Activated CD4-positive, alpha-beta T cell treated with anti-CD3 and anti-CD28 coated beads for 48 hours (primary cell): ENCODE measurements around the gene SRSF10.
"Not testable (repeated sequence)": the region's sequence is repeated elsewhere in the genome, so short reads cannot be mapped to it uniquely, and the experiment has no call there.

Experiments used
- DNase-seq: peaks from one replicate; pipeline ENCODE4 v3.0.0-alpha.2; 2020

Gene SRSF10

GRCh38 chr1:23979881-23980727 is at the start of gene SRSF10:
Gene SRSF10 (minus strand): TSS chr1:23980327. CDS start chr1:23980255, 72 bp downstream.
- peak; percentile 98 for DNase-seq

- no peak for DNase-seq
Measured at GRCh38 chr1:24027838-24028468, 47.8 kb upstream of the SRSF10 start.

DNA sequence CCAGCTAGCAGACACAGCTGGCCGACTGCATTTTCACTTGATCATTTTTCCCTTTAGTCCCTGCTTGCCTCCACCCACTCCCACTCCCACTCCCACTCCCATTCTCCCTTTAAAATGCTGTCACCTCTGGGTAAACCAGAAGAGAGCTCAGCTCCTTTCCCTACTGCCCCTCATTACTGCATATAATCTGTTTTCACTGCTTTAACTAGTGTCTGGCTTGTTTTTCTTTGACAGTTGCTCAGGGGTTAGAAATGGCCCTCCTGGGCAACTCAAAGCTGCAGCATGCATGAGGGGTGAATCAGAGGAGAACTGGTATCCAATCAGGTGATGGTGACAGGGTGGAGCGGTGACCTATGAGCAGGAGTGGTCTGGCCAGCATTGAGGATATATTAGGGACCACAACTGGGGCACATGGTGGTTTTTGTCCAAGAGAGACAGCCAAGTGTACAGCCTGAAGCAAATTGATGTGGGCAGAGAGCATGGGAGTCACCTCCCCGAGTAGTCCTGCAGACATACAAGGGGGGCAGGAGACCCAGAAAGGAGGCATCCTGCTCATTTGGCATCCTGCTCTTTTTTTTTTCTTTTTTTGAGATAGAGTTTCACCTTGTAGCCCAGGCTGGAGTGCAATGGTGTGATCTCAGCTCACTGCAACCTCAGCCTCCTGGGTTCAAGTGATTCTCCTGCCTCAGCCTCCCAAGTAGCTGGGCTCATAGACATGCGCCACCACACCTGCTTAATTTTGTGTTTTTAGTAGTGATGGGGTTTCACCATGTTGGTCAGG is 42.6 kb upstream of the SRSF10 start:
- no peak for DNase-seq

DNA sequence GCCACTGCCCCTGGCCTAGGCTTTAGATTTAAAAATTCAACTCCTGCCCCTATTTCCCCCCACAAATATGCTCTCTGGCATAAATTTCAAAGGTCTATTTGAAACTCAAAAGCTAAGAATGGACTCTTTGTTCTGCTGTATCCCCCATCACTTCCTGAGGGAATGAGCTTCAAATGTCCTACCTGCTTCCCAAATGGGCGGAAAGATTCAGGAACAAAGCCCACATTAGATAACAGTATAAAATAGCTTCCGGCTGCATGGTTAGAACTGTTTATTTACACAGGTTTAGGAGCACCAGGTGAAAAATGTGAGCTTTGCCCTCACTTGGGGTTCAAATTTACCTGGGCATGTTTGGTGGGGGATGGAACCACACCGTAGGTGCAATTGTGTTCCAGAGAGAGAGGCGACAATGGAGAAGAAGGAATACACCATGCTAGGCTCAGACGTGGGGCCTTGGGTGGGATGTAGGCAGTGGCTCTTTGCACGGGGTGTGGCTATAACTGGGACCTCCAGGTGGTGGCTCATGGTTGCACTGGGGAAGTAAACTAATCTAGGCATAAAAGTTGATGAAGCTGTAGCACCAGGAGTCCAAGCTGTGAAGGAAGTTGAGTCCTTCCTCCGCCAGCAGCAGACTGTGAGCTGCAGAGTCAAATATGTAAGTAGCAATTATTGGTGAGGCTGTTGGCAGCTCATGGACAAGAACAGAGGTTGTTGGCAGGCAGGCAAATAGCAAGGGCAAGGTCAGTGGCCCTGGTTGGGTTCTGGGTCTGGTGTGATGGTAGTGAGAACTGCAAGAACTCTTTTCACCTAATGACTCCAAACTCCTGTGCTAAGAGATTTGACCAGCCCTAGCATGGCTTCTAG is 41.5 kb upstream of the SRSF10 start:
- no peak for DNase-seq

GRCh38 chr1:24020470-24020869 is 40.3 kb upstream of the SRSF10 start:
- DNase-seq, result no peak

DNA sequence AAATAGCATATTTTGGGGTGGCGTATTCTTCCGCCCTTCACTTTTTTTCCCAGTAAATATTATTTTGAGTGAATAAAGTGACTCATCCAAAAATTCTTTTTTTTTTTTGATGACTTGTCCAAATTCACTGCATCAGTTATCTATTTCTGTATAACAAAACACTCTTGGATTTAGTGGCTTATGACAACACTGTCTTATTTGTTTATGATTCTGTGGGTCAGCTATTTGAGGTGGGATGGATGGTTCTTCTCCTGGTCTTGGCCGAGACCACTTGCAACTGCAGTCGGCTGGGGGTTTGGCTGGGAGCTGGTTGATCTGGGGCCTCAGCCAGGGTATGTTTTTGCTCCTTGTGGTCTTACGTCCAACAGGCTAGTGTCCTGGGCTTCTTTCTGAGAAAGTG is 39.9 kb upstream of the SRSF10 start:
- no peak for DNase-seq

DNA sequence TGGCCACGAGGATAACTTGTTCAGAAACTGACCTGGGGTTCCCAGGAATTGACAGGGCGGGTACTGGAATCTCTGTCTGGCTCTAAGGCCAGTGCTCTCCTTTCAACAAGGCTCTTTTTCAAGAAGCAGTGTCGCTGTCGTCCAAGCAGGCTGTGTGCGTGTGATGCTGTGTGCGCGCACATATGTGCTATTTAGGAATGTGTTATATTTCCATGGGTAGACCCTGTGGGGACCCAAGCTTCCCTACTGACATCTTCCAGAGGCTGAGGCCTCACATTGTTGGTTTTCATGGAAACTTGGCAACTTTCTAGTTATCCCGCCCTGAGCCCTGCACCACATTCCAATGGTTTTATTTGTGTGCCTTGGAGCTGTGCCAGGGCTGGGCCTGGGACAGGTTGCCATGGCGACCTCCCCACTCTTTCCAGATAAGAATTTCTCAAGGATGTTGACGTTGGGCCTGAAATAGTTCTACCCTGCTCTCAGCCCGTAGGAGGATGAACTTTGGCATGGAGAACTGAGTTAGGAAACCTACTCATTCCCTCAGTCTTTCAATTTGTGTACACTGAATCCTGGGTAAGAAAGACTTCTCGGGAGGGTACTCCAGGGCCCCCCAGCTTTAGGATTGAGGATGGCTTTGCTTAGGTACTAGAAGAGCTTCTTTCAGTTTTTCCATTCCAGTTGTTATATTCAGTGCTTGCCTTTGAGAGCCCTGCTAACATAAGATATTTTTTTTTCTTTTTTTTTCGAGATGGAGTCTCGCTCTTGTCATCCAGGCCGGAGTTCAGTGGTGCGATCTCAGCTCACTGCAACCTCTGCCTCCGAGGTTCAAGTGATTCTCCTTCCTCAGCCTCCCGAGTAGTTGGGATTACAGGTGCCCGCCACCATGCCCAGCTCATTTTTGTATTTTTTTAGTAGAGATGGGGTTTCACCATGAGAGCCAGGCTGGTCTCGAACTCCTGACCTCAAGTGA is 38.8 kb upstream of the SRSF10 start:
- DNase-seq, result no peak

- no peak for DNase-seq
Measured at GRCh38 chr1:24015221-24016210, 35.4 kb upstream of the SRSF10 start.

DNA sequence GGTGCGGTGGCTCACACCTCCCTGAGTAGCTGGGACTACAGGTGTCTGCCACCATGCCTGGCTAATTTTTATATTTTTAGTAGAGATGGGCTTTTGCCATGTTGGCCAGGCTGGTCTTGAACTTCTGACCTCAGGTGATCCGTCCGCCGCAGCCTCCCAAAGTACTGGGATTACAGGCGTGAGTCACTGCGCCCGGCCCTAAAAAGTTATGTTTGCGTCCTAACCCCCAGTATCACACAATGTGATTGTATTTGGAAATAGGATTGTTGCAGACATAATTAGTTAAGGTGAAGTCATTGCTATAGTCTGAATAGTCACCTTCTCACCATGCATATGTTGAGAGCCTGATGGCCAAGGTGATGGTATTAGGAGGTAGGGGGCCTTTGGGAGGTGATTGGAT is 32.8 kb upstream of the SRSF10 start:
- DNase-seq, result not testable (repeated sequence)

DNA sequence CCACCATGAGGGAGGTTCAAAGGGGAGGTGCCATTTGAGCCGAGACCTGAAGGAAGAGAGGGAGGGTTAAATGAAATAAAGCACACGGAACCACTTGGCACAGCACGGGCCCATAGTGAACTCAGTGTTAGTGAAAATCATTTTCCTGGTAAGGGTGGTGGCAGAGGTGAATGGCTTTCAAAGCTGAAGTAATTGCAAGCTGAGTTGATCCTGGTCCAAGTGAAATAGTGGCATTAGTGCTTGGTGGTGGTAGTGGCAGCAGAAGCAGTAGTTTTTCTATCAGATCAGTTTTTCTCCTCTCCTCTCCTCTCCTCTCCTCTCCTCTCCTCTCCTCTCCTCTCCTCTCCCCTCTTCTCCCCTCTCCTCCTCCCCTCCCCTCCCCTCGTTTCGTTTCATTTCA is 30.5 kb upstream of the SRSF10 start:
- no peak for DNase-seq

GRCh38 chr1:24009406-24009805 is 29.3 kb upstream of the SRSF10 start:
- DNase-seq, result no peak

GRCh38 chr1:24008574-24009184 is 28.6 kb upstream of the SRSF10 start:
- DNase-seq, result not testable (repeated sequence)

- no peak for DNase-seq
Measured at GRCh38 chr1:24007079-24007478, 27.0 kb upstream of the SRSF10 start.

DNA sequence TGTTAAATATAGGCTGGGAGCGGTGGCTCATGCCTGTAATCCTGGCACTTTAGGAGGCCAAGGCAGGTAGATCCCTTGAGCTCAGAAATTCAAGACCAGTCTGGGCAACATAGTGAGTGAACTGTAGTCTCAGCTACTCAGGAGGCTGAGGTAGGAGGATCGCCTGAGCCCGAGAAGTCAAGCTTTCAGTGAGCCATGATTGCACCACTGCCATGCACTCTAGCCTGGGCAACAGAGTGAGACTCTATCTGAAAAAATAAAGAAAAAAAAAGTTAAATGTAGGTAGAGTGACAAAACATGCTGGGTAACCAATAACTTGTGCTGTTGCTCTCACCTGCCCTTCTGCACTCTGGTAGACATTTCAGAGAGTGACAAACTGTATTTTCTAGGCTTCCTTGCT is 25.0 kb upstream of the SRSF10 start:
- no peak for DNase-seq

- no peak for DNase-seq
Measured at GRCh38 chr1:24004132-24004531, 24.0 kb upstream of the SRSF10 start.

DNA sequence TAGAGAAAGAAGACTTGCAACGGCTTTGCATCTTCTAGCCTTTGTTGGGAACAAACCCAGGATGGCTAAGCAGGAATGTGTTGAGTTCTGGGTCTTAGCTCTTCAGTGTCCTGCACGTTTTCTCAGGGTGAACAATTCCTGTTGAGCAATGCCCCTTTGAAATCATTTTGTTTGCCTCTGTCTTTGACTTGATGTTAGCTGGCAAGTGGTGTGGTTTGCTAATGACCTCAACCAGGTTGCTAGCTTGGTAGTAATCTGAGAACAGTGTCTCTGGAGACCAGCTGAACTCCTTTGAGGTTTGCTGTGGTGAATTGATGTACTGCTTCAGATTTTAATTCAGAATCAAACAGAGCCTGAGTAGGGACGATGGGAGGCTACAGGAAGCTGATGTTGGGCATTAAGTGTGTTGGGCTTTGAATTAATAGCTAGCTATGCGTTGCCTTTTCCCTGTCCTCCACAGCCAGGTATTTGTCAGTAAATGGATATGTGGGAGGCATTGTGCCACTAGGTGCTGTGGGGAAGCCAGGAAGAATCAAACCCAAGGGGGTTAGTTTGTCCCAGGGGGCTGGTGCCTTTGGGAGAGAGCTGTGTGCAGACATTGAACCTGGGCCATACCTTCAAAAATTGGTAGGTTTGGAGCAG is 23.3 kb upstream of the SRSF10 start:
- DNase-seq, result no peak

- no peak for DNase-seq
Measured at GRCh38 chr1:24002695-24003094, 22.6 kb upstream of the SRSF10 start.

- DNase-seq, result no peak
Measured at GRCh38 chr1:23999156-23999671, 19.1 kb upstream of the SRSF10 start.

- DNase-seq, result no peak
Measured at GRCh38 chr1:23997812-23998211, 17.7 kb upstream of the SRSF10 start.
